Measurements from ENCODE around the gene SLC6A13. TPM values are rescaled to one million over a fixed set of nuclear protein-coding genes. Genes with fewer than 3 reads are reported as not detected.

Gene SLC6A13
- total RNA-seq, 1 experiment from 2014 or later, result 0.72 TPM

GRCh38 chr12:195156-195555 is 67.5 kb downstream of the SLC6A13 start:
- H3K9me3 Mint-ChIP-seq (ENCODE audit: unreplicated experiment), result no peaks in the 10 kb centered on the region
- BruUV-seq (replicated peaks), result no TSS peak
- peaks cover 6% of the 10 kb centered on the region for H3K36me3 Mint-ChIP-seq (ENCODE audit: insufficient read depth, unreplicated experiment)
- no peak for TF ChIP-seq CTCF (IDR thresholded peaks at IDR 0.05; ENCODE audit: unreplicated experiment)
- DNase-seq (ENCODE audit: unreplicated experiment), result no peak
- peaks cover 64% of the 10 kb centered on the region for H3K27me3 Mint-ChIP-seq (ENCODE audit: insufficient read depth, unreplicated experiment)
- no peak overlapping the region for H3K27ac Mint-ChIP-seq (ENCODE audit: low read depth, unreplicated experiment)
- POLR2A ChIA-PET, result no interaction called here
- no peak overlapping the region for H3K4me3 Mint-ChIP-seq (ENCODE audit: unreplicated experiment)
- intact Hi-C loops (cut with micrococcal nuclease), result no loop called here
- H3K4me1 Mint-ChIP-seq (ENCODE audit: insufficient read depth, unreplicated experiment), result no peaks in the 10 kb centered on the region
- CTCF ChIA-PET, result interaction anchor here (1.0 to 1.2 kb wide), 2 partner anchors 25 to 29 kb away, joined by 3 to 6 read pairs; no protein-coding TSS in a partner anchor

GRCh38 chr12:194276-194675 is 68.4 kb downstream of the SLC6A13 start:
- CTCF ChIA-PET, result interaction anchor here (1.2 kb wide), 1 partner anchor 26 kb away, joined by 6 read pairs; no protein-coding TSS in a partner anchor
- Mint-ChIP-seq H3K36me3 (ENCODE audit: insufficient read depth, unreplicated experiment) (peaks cover 6% of the 10 kb centered on the region), H3K4me1 (ENCODE audit: insufficient read depth, unreplicated experiment) (no peaks in the 10 kb centered on the region), H3K27ac (ENCODE audit: low read depth, unreplicated experiment) (no peak overlapping the region), H3K4me3 (ENCODE audit: unreplicated experiment) (no peak overlapping the region), H3K27me3 (ENCODE audit: insufficient read depth, unreplicated experiment) (peaks cover 64% of the 10 kb centered on the region), H3K9me3 (ENCODE audit: unreplicated experiment) (no peaks in the 10 kb centered on the region)
- TF ChIP-seq CTCF (IDR thresholded peaks at IDR 0.05; ENCODE audit: unreplicated experiment), result no peak
- no peak for DNase-seq (ENCODE audit: unreplicated experiment)
- POLR2A ChIA-PET, result no interaction called here
- BruUV-seq (replicated peaks), result no TSS peak
- intact Hi-C loops (cut with micrococcal nuclease), result no loop called here

GRCh38 chr12:193261-193660 is 69.4 kb downstream of the SLC6A13 start:
- H3K9me3 Mint-ChIP-seq (ENCODE audit: unreplicated experiment), result no peaks in the 10 kb centered on the region
- no peak overlapping the region for H3K27ac Mint-ChIP-seq (ENCODE audit: low read depth, unreplicated experiment)
- ChIA-PET CTCF (no interaction called here), POLR2A (no interaction called here)
- intact Hi-C loops (cut with micrococcal nuclease), result no loop called here
- DNase-seq (ENCODE audit: unreplicated experiment), result peak; percentile 16
- BruUV-seq (replicated peaks), result no TSS peak
- H3K4me1 Mint-ChIP-seq (ENCODE audit: insufficient read depth, unreplicated experiment), result no peaks in the 10 kb centered on the region
- peaks cover 6% of the 10 kb centered on the region for H3K36me3 Mint-ChIP-seq (ENCODE audit: insufficient read depth, unreplicated experiment)
- H3K4me3 Mint-ChIP-seq (ENCODE audit: unreplicated experiment), result no peak overlapping the region
- peaks cover 59% of the 10 kb centered on the region for H3K27me3 Mint-ChIP-seq (ENCODE audit: insufficient read depth, unreplicated experiment)
- no peak for TF ChIP-seq CTCF (IDR thresholded peaks at IDR 0.05; ENCODE audit: unreplicated experiment)

- DNase-seq (ENCODE audit: unreplicated experiment), result no peak
- no peak overlapping the region for H3K27ac Mint-ChIP-seq (ENCODE audit: low read depth, unreplicated experiment)
- H3K36me3 Mint-ChIP-seq (ENCODE audit: insufficient read depth, unreplicated experiment), result peaks cover 6% of the 10 kb centered on the region
- ChIA-PET CTCF (no interaction called here), POLR2A (no interaction called here)
- no peak overlapping the region for H3K4me3 Mint-ChIP-seq (ENCODE audit: unreplicated experiment)
- no TSS peak for BruUV-seq (replicated peaks)
- no peaks in the 10 kb centered on the region for H3K9me3 Mint-ChIP-seq (ENCODE audit: unreplicated experiment)
- H3K27me3 Mint-ChIP-seq (ENCODE audit: insufficient read depth, unreplicated experiment), result peaks cover 46% of the 10 kb centered on the region
- TF ChIP-seq CTCF (IDR thresholded peaks at IDR 0.05; ENCODE audit: unreplicated experiment), result no peak
- intact Hi-C loops (cut with micrococcal nuclease), result no loop called here
- H3K4me1 Mint-ChIP-seq (ENCODE audit: insufficient read depth, unreplicated experiment), result no peaks in the 10 kb centered on the region
Observed at GRCh38 chr12:191541-191940, 71.1 kb downstream of the SLC6A13 start.

All from MCF 10A (cell line).